Thyroid gland (tissue), 4 donors: ENCODE results near the gene ZSCAN22.

Experiments used
- POLR2A ChIP-seq, 2 donors: fragments of 450-650 bp; IDR thresholded peaks; one replicate each; pipeline ENCODE4 v1.6.1; 2017; ENCODE audit warnings: antibody characterized with exemption in 2 of 2, mild to moderate bottlenecking in 2 of 2, moderate library complexity in 1 of 2
- TF ChIP-seq, protein P1 (sequence below), 6 experiments: fragments of 200-600 bp in 3 of 6; fragments of 450-650 bp in 3 of 6; sonication (generic) in 3 of 6; IDR thresholded peaks; one replicate each; pipeline ENCODE4 v1.5.1; 2016 to 2019; ENCODE audit warnings: antibody characterized with exemption in 6 of 6, mild to moderate bottlenecking in 2 of 6, inconsistent platforms in 1 of 6, moderate library complexity in 1 of 6

DNA sequence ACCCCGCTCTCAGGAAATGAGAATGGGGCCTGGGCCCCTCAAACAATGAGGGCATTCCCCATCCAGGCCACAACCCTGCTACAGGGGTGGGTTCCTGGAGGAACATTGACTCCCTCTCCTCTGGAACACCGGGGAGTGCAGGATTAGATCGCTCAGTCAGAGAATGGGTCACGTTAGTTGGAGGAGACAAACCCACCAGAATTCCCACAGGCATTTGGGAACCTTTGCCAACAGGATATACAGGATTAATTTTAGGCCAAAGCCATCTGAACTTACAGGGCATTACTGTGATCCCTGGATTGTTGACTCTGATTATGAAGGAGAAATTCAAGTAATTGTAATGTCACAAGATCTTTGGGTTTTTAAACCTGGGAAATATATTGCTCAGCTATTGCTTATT, 19.1 kb upstream of the ZSCAN22 start:
- TF ChIP-seq, protein P1, sequence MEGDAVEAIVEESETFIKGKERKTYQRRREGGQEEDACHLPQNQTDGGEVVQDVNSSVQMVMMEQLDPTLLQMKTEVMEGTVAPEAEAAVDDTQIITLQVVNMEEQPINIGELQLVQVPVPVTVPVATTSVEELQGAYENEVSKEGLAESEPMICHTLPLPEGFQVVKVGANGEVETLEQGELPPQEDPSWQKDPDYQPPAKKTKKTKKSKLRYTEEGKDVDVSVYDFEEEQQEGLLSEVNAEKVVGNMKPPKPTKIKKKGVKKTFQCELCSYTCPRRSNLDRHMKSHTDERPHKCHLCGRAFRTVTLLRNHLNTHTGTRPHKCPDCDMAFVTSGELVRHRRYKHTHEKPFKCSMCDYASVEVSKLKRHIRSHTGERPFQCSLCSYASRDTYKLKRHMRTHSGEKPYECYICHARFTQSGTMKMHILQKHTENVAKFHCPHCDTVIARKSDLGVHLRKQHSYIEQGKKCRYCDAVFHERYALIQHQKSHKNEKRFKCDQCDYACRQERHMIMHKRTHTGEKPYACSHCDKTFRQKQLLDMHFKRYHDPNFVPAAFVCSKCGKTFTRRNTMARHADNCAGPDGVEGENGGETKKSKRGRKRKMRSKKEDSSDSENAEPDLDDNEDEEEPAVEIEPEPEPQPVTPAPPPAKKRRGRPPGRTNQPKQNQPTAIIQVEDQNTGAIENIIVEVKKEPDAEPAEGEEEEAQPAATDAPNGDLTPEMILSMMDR (IDR thresholded peaks at IDR 0.05) = no peak
- no peak for TF ChIP-seq POLR2A (IDR thresholded peaks at IDR 0.05)
